ENCODE measurements around the gene GAPT. TPM values are rescaled to one million over a fixed set of nuclear protein-coding genes. Genes with fewer than 3 reads are reported as not detected.
"Not testable (repeated sequence)": the region's sequence is repeated elsewhere in the genome, so short reads cannot be mapped to it uniquely, and the experiment has no call there.

Gene GAPT
- total RNA-seq, 1 experiment from 2014 or later = not detected

DNA sequence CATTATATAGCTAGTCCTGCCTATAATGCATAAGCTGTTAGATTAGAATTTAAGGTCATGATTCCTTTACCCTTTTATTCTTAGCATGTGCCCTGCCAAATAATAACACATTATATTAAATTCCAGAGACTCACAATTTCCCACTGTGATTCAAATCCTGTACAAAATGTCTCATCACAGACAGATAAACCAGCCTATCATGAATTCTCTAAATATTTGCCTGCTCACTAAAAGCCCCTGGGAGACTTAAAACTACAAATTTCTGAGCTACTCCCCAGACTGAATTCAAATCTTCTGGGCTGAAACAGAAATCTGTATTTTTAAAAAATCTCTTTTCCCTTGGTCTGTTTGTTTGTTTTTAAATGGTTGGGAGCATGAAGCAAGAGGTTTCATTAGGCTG lies 32.7 kb downstream of the GAPT start:
- Histone ChIP-seq H3K9me3 (ENCODE audit: low read depth, low read length, poor library complexity, severe bottlenecking) (no peaks in the 10 kb centered on the region), H3K36me3 (ENCODE audit: insufficient read depth, low read length, poor library complexity, severe bottlenecking) (no peaks in the 10 kb centered on the region), H3K27me3 (replicated peaks; ENCODE audit: insufficient read depth, low read depth, low read length, poor library complexity) (no peaks in the 10 kb centered on the region), H3K27ac (ENCODE audit: low read depth, low read length, poor library complexity, severe bottlenecking) (no peak overlapping the region), H3K4me3 (ENCODE audit: low read depth, low read length, poor library complexity, severe bottlenecking) (no peak overlapping the region), H3K4me1 (ENCODE audit: insufficient read depth, low read length, poor library complexity, severe bottlenecking) (peaks cover 6% of the 10 kb centered on the region)
- no peak for DNase-seq (ENCODE audit: low spot score)
- ChIA-PET CTCF (no interaction called here), POLR2A (ENCODE audit: low non-redundant PET) (no interaction called here)
- intact Hi-C loops (cut with micrococcal nuclease; ENCODE audit: unreplicated experiment) = no loop called here
- TF ChIP-seq EZH2 (IDR thresholded peaks at IDR 0.05; ENCODE audit: borderline replicate concordance, low read depth, low read length, poor library complexity, severe bottlenecking) = no peak
- TF ChIP-seq, protein P1, sequence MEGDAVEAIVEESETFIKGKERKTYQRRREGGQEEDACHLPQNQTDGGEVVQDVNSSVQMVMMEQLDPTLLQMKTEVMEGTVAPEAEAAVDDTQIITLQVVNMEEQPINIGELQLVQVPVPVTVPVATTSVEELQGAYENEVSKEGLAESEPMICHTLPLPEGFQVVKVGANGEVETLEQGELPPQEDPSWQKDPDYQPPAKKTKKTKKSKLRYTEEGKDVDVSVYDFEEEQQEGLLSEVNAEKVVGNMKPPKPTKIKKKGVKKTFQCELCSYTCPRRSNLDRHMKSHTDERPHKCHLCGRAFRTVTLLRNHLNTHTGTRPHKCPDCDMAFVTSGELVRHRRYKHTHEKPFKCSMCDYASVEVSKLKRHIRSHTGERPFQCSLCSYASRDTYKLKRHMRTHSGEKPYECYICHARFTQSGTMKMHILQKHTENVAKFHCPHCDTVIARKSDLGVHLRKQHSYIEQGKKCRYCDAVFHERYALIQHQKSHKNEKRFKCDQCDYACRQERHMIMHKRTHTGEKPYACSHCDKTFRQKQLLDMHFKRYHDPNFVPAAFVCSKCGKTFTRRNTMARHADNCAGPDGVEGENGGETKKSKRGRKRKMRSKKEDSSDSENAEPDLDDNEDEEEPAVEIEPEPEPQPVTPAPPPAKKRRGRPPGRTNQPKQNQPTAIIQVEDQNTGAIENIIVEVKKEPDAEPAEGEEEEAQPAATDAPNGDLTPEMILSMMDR (conservative IDR thresholded peaks at IDR 0.05; ENCODE audit: low read depth, low read length) = no peak
- BruUV-seq (replicated peaks) = no TSS peak

DNA sequence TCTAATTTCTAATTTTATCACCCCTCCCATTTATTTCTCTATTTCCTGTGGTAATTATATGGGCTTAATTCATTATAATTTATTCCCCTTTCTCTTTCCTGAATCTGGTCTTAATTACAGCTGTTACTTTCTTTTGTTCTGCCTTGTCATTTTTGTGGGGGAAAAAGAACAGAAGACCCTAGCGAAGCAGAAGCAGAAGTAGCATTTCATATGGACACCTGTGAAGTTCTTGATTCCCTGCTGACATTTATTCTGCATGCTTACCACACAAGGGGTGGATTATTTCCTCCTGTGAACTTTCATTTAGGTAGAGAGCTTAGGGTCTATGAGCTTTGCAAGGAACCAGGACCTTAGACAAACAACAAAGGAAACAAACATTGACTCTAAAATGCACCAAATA lies 33.3 kb downstream of the GAPT start:
- H3K4me3 ChIP-seq (ENCODE audit: low read depth, low read length, poor library complexity, severe bottlenecking) = no peak overlapping the region
- no peaks in the 10 kb centered on the region for H3K36me3 ChIP-seq (ENCODE audit: insufficient read depth, low read length, poor library complexity, severe bottlenecking)
- TF ChIP-seq EZH2 (IDR thresholded peaks at IDR 0.05; ENCODE audit: borderline replicate concordance, low read depth, low read length, poor library complexity, severe bottlenecking) = no peak
- TF ChIP-seq, protein P1 (conservative IDR thresholded peaks at IDR 0.05; ENCODE audit: low read depth, low read length) = no peak
- H3K27me3 ChIP-seq (replicated peaks; ENCODE audit: insufficient read depth, low read depth, low read length, poor library complexity) = no peaks in the 10 kb centered on the region
- ChIA-PET CTCF (no interaction called here), POLR2A (ENCODE audit: low non-redundant PET) (no interaction called here)
- H3K9me3 ChIP-seq (ENCODE audit: low read depth, low read length, poor library complexity, severe bottlenecking) = no peaks in the 10 kb centered on the region
- intact Hi-C loops (cut with micrococcal nuclease; ENCODE audit: unreplicated experiment) = no loop called here
- H3K27ac ChIP-seq (ENCODE audit: low read depth, low read length, poor library complexity, severe bottlenecking) = no peak overlapping the region
- H3K4me1 ChIP-seq (ENCODE audit: insufficient read depth, low read length, poor library complexity, severe bottlenecking) = peaks cover 6% of the 10 kb centered on the region
- DNase-seq (ENCODE audit: low spot score) = no peak
- no TSS peak for BruUV-seq (replicated peaks)

DNA sequence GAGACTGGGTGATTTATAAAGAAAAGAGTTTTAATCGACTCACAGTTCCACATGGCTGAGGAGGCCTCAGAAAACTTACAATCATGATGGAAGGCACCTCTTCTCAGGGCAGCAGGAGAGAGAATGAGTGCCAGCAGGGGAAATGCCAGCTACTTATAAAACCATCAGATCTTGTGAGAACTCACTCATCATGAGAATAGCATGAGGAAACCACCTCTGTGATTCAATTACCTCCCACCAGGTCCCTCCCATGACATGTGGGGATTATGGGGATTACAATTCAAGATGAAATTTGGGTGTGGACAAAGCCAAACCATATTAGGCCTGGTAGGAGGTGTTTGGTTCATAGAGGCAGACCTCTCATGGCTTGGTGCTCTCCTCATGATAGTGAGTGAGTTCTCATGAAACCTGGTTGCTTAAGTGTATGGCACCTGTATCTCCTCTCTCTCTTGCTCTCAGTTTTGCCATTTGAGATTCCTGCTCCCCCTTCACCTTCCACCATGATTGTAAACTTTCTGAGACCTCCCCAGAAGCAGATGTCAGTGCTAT lies 39.8 kb downstream of the GAPT start:
- no peaks in the 10 kb centered on the region for H3K4me1 ChIP-seq (ENCODE audit: insufficient read depth, low read length, poor library complexity, severe bottlenecking)
- intact Hi-C loops (cut with micrococcal nuclease; ENCODE audit: unreplicated experiment) = no loop called here
- no peak overlapping the region for H3K4me3 ChIP-seq (ENCODE audit: low read depth, low read length, poor library complexity, severe bottlenecking)
- H3K36me3 ChIP-seq (ENCODE audit: insufficient read depth, low read length, poor library complexity, severe bottlenecking) = no peaks in the 10 kb centered on the region
- ChIA-PET POLR2A (ENCODE audit: low non-redundant PET) (no interaction called here), CTCF (no interaction called here)
- no peak for TF ChIP-seq EZH2 (IDR thresholded peaks at IDR 0.05; ENCODE audit: borderline replicate concordance, low read depth, low read length, poor library complexity, severe bottlenecking)
- TF ChIP-seq, protein P1 (conservative IDR thresholded peaks at IDR 0.05; ENCODE audit: low read depth, low read length) = no peak
- H3K27ac ChIP-seq (ENCODE audit: low read depth, low read length, poor library complexity, severe bottlenecking) = no peak overlapping the region
- no peaks in the 10 kb centered on the region for H3K27me3 ChIP-seq (replicated peaks; ENCODE audit: insufficient read depth, low read depth, low read length, poor library complexity)
- no peak for DNase-seq (ENCODE audit: low spot score)
- no TSS peak for BruUV-seq (replicated peaks)
- H3K9me3 ChIP-seq (ENCODE audit: low read depth, low read length, poor library complexity, severe bottlenecking) = no peaks in the 10 kb centered on the region

DNA sequence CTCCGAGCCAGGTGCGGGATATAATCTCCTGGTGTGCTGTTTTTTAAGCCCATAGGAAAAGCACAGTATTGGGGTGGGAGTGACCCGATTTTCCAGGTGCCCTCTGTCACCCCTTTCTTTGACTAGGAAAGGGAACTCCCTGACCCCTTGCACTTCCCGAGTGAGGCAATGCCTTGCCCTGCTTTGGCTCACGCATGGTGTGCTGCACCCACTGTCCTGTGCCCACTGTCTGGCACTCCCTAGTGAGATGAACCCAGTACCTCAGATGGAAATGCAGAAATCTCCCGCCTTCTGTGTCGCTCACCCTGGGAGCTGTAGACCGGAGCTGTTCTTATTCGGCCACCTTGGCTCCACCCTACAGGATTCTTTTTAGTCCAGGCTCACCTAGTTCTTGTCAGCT lies 50.7 kb downstream of the GAPT start:
- H3K36me3 ChIP-seq (ENCODE audit: insufficient read depth, low read length, poor library complexity, severe bottlenecking); H3K4me1 ChIP-seq (ENCODE audit: insufficient read depth, low read length, poor library complexity, severe bottlenecking); POLR2A ChIA-PET (ENCODE audit: low non-redundant PET); DNase-seq (ENCODE audit: low spot score); H3K4me3 ChIP-seq (ENCODE audit: low read depth, low read length, poor library complexity, severe bottlenecking); H3K27me3 ChIP-seq (replicated peaks; ENCODE audit: insufficient read depth, low read depth, low read length, poor library complexity); intact Hi-C loops (cut with micrococcal nuclease; ENCODE audit: unreplicated experiment); H3K9me3 ChIP-seq (ENCODE audit: low read depth, low read length, poor library complexity, severe bottlenecking); H3K27ac ChIP-seq (ENCODE audit: low read depth, low read length, poor library complexity, severe bottlenecking); BruUV-seq (replicated peaks); CTCF ChIA-PET: not testable (repeated sequence)

Measured in A673 (cell line).